Fibroblast of lung (primary cell): ENCODE measurements around the gene MAP6.

Experiments
- EZH2 ChIP-seq: IDR thresholded peaks from 2 replicates; pipeline ENCODE4 v1.5.1; 2012; ENCODE audit warnings: low read length, control low read depth, mild to moderate bottlenecking; ENCODE audit errors: missing control alignments
- TF ChIP-seq, protein P1 (sequence below), 2 donors: IDR thresholded peaks in 1 of 2; conservative IDR thresholded peaks in 1 of 2; 1 replicate in 1 of 2; 2 replicates in 1 of 2; pipeline ENCODE4 v1.5.1; 2011 to 2012; ENCODE audit warnings: low read length in 2 of 2, control low read depth in 1 of 2, inconsistent platforms in 1 of 2, low read depth in 1 of 2, mild to moderate bottlenecking in 1 of 2

DNA sequence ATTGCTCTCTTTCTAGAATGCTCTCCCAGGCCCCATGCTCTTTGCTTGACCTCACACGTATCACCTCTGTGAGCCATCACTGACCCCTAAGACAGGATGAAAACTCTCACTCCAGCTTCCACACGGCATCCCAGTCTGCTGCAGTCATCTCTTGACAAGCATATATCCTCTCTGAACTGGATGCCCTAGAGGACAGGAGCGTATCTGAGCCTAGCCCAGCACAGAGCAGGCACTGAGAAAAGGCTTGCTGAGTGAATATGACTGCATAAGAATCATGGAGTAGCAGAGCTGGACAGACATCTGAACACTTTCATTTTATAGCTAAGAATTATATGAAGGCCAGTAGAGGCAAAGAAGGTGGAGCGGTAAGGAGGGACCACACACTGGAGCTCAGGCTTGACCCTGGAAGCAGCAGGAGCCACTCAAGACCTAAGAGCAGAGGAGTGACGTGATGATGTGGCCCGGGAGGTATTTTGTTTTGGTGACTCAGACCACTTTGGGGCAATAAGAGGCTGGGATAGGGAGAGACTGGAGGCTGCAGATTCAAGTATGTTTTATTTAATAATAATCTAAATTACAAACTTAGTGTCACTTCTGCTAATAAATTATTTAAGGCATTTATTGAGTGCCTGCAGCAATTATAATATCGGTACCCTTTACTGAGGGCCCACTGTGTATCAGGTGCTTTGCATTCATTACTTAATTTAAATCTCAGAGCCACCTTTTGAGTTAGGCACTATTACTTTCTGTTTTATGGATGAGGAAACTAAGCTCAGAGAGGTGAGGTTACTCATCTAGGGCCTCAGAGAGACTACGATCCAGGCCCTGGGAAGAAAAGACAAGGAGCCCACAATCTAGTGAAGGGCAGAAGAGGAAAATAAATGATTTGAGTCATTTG is 42.6 kb downstream of the MAP6 start:
- TF ChIP-seq, protein P1, sequence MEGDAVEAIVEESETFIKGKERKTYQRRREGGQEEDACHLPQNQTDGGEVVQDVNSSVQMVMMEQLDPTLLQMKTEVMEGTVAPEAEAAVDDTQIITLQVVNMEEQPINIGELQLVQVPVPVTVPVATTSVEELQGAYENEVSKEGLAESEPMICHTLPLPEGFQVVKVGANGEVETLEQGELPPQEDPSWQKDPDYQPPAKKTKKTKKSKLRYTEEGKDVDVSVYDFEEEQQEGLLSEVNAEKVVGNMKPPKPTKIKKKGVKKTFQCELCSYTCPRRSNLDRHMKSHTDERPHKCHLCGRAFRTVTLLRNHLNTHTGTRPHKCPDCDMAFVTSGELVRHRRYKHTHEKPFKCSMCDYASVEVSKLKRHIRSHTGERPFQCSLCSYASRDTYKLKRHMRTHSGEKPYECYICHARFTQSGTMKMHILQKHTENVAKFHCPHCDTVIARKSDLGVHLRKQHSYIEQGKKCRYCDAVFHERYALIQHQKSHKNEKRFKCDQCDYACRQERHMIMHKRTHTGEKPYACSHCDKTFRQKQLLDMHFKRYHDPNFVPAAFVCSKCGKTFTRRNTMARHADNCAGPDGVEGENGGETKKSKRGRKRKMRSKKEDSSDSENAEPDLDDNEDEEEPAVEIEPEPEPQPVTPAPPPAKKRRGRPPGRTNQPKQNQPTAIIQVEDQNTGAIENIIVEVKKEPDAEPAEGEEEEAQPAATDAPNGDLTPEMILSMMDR (conservative IDR thresholded peaks at IDR 0.05 in 1 of 2, IDR thresholded peaks at IDR 0.05 in 1 of 2; ENCODE audit: low read depth in 1 of 2, low read length in 2 of 2), result no peak
- no peak for TF ChIP-seq EZH2
